Caco-2 (cell line): ENCODE measurements around the gene TMEM176A. TPM values are rescaled to one million over a fixed set of nuclear protein-coding genes. Genes with fewer than 3 reads are reported as not detected.

ENCODE experiments used
- BruUV-seq: library from RNA; stranded (reverse); fragments of 400-500 nt; replicated peaks from 2 replicates; lab custom pipeline; 2021; lab: Mats Ljungman, UMichigan
- CTCF ChIA-PET: fragments of 300-600 bp; sonication (Branson Sonifier 250); formaldehyde crosslinking; loops from one replicate; lab custom pipeline; 2022; ENCODE audit warnings: antibody characterized with exemption; lab: Charles Lee
- POLR2A ChIA-PET: fragments of 300-600 bp; sonication (Branson Sonifier 250); formaldehyde crosslinking; loops from one replicate; lab custom pipeline; 2022; ENCODE audit warnings: antibody characterized with exemption; lab: Charles Lee
- DNase-seq, 2 experiments: peaks; one replicate each; pipeline versions ENCODE4 v3.0.0 to v3.0.0-alpha.2; 2020 to 2022
- H3K27me3 ChIP-seq: replicated peaks from 2 replicates; pipeline ENCODE4 v1.6.0; 2011; ENCODE audit warnings: low read length; ENCODE audit not compliant: control insufficient read depth, insufficient read depth
- H3K36me3 ChIP-seq: 2 replicates; pipeline ENCODE4 v1.5.1; 2011; ENCODE audit warnings: low read length; ENCODE audit not compliant: control insufficient read depth, insufficient read depth
- H3K4me1 ChIP-seq: fragments of 250-450 bp; sonication (Bioruptor Pico); 2 replicates; pipeline ENCODE4 v1.5.1; 2020; ENCODE audit warnings: mild to moderate bottlenecking
- H3K4me3 ChIP-seq: 2 replicates; pipeline ENCODE4 v1.5.1; 2011; ENCODE audit warnings: low read depth, mild to moderate bottlenecking, control low read depth, low read length
- H3K9me3 ChIP-seq: fragments of 250-450 bp; sonication (Bioruptor Pico); 2 replicates; pipeline ENCODE4 v1.5.1; 2020; ENCODE audit warnings: mild to moderate bottlenecking, moderate library complexity
- H3K27ac Mint-ChIP-seq: one replicate; pipeline ENCODE4 v1.8.0; 2022; ENCODE audit warnings: mixed read lengths; ENCODE audit not compliant: unreplicated experiment
- H3K27me3 Mint-ChIP-seq: one replicate; pipeline ENCODE4 v1.8.0; 2022; ENCODE audit warnings: mixed read lengths; ENCODE audit not compliant: insufficient read depth, unreplicated experiment
- H3K36me3 Mint-ChIP-seq: one replicate; pipeline ENCODE4 v1.8.0; 2022; ENCODE audit warnings: mild to moderate bottlenecking, mixed read lengths; ENCODE audit not compliant: insufficient read depth, unreplicated experiment
- H3K4me1 Mint-ChIP-seq: one replicate; pipeline ENCODE4 v1.8.0; 2022; ENCODE audit warnings: low read depth, mixed read lengths; ENCODE audit not compliant: unreplicated experiment
- H3K4me3 Mint-ChIP-seq: one replicate; pipeline ENCODE4 v1.8.0; 2022; ENCODE audit warnings: mild to moderate bottlenecking, moderate library complexity, mixed read lengths; ENCODE audit not compliant: unreplicated experiment
- H3K9me3 Mint-ChIP-seq: one replicate; pipeline ENCODE4 v1.8.0; 2022; ENCODE audit warnings: mixed read lengths; ENCODE audit not compliant: unreplicated experiment
- CTCF ChIP-seq, 2 experiments: fragments of 200-600 bp in 1 of 2; IDR thresholded peaks; 1 replicate in 1 of 2; 2 replicates in 1 of 2; pipeline versions ENCODE4 v1.5.1 to v1.8.0; 2011 to 2022; ENCODE audit warnings: antibody characterized with exemption in 1 of 2, control low read depth in 1 of 2, inconsistent platforms in 1 of 2, low read depth in 1 of 2, low read length in 1 of 2, mild to moderate bottlenecking in 1 of 2, moderate library complexity in 1 of 2; ENCODE audit not compliant: insufficient read depth in 1 of 2, severe bottlenecking in 1 of 2, unreplicated experiment in 1 of 2
- intact Hi-C: fragments of 100-400 bp; cut with micrococcal nuclease; formaldehyde crosslinking; loops from one replicate; pipeline ENCODE4 v1.10.0; 2022; ENCODE audit not compliant: unreplicated experiment
- total RNA-seq: library from RNA; stranded (reverse); gene quantifications from 2 replicates; pipeline ENCODE4 v1.2.3, GENCODE V29; 2022

Gene TMEM176A
- total RNA-seq, 1 experiment from 2014 or later = 49.6 TPM

DNA sequence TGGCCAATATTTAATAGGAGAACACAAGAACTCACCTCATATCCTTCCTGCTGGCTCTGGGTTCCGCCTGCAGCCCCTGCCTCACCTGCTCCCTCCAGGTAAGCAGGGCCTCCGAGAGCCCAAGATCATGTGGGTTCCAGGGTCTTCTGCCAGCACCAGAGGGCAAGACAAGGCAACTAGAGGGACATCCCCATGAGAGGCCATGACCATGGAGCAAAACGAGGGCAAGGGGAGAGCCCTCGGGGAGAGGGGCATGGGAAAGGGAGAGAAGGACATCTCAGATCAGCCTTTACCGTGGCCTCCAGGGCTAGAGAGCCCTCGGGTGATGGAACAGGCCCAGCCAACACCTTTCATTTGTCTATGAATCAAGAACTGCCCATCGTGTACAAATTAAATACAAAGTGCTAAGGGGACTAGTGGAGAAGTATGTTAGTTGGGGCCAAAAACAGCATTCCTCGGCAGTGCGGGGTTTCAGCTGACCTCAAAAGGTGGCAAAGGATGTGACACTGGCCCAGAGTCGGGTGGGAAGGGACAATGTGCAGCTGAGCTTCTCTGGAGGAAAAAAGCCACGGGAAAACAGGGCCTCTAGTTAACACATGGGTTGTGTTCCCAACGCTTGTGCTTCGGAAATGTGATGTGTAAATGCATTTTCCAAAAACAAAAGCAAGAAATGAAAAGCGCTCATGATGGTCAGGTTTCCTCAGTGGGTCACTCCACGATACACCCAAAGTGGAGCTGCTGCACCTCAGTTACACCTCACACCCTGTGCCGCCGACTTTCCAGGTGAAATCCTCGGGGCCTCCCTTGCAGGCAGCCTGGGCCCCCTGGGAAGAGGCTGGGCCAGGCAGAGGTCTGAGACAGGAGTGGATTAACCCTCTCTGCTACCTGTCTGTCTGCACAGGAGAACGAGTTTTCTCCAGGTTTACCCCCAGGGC is 53.8 kb downstream of the TMEM176A start:
- H3K27me3 Mint-ChIP-seq = peaks cover 2% of the 10 kb centered on the region
- no peaks in the 10 kb centered on the region for H3K9me3 Mint-ChIP-seq
- peaks cover 13% of the 10 kb centered on the region for H3K4me1 Mint-ChIP-seq
- POLR2A ChIA-PET = no interaction called here
- no peaks in the 10 kb centered on the region for H3K36me3 Mint-ChIP-seq
- Histone ChIP-seq H3K4me1 (peaks cover 10% of the 10 kb centered on the region), H3K27me3 (no peaks in the 10 kb centered on the region; the same call in 1 of the 2 replicates), H3K36me3 (no peaks in the 10 kb centered on the region), H3K9me3 (no peaks in the 10 kb centered on the region), H3K4me3 (no peak overlapping the region)
- CTCF ChIA-PET = no interaction called here
- no peak overlapping the region for H3K4me3 Mint-ChIP-seq
- TF ChIP-seq CTCF (IDR thresholded peaks at IDR 0.05; ENCODE audit: insufficient read depth in 1 of 2, low read depth in 1 of 2, low read length in 1 of 2, severe bottlenecking in 1 of 2, unreplicated experiment in 1 of 2) = no peak
- no peak for DNase-seq
- no peak overlapping the region for H3K27ac Mint-ChIP-seq
- no TSS peak for BruUV-seq
- intact Hi-C loops = no loop called here

Other genes with a start within 250 kb of the TMEM176A start
- gene GIMAP4, start 233.4 kb upstream of the TMEM176A start, total RNA-seq = not detected in 2 replicates
- not detected in 2 replicates for gene GIMAP6, start 168.4 kb upstream of the TMEM176A start, total RNA-seq
- not detected in 2 replicates for gene GIMAP2, start 115.1 kb upstream of the TMEM176A start, total RNA-seq
- gene GIMAP1, start 84.2 kb upstream of the TMEM176A start, total RNA-seq = not detected in 2 replicates
- not detected in 2 replicates for gene GIMAP5, start 63.4 kb upstream of the TMEM176A start, total RNA-seq
- 31.4 and 35.8 TPM in 2 replicates for gene TMEM176B, start 405 bp upstream of the TMEM176A start, total RNA-seq
- gene AOC1, start 51.7 kb downstream of the TMEM176A start, total RNA-seq = 3.5 and 4.5 TPM in 2 replicates
- 0.60 and 0.66 TPM in 2 replicates for gene KCNH2, start 177.6 kb downstream of the TMEM176A start, total RNA-seq
- 1.1 TPM in 1 of 2 replicates, not detected in the other for gene NOS3, start 190.2 kb downstream of the TMEM176A start, total RNA-seq
- 4.3 and 4.8 TPM in 2 replicates for gene ATG9B, start 223.7 kb downstream of the TMEM176A start, total RNA-seq
- 30.1 and 30.8 TPM in 2 replicates for gene ABCB8, start 227.7 kb downstream of the TMEM176A start, total RNA-seq
- gene ASIC3, start 247.8 kb downstream of the TMEM176A start, total RNA-seq = 0.70 and 1.1 TPM in 2 replicates